Measurements from ENCODE around the gene ARHGEF28.

Gene ARHGEF28

GRCh38 chr5:73960023-73960422 lies 334.0 kb downstream of the ARHGEF28 start:
- H3K4me3 ChIP-seq (ENCODE audit: low read depth in 1 of 2, low read length in 2 of 2) = no peak overlapping the region
- ATAC-seq (ENCODE audit: insufficient read depth, low read depth) (peak; percentile 92), DNase-seq (peak; percentile 55)
- H3K9ac ChIP-seq (ENCODE audit: low read depth, low read length) = no peak overlapping the region
- no peak for TF ChIP-seq CTCF (IDR thresholded peaks at IDR 0.05; ENCODE audit: borderline replicate concordance, extremely low read depth, low read length, poor library complexity, severe bottlenecking)
- no peak for TF ChIP-seq EZH2 (IDR thresholded peaks at IDR 0.05; ENCODE audit: borderline replicate concordance, low read depth, low read length, severe bottlenecking)
- H4K20me1 ChIP-seq (ENCODE audit: insufficient read depth, low read length) = no peaks in the 10 kb centered on the region
- H3K27me3 ChIP-seq (ENCODE audit: insufficient read depth, low read length, poor library complexity) = no peaks in the 10 kb centered on the region
- H2AFZ ChIP-seq (ENCODE audit: low read depth, low read length) = no peak overlapping the region
- no peak overlapping the region for H3K4me2 ChIP-seq (ENCODE audit: insufficient read depth, low read length)
- peaks cover 10% of the 10 kb centered on the region for H3K4me1 ChIP-seq (ENCODE audit: insufficient read depth, low read length)
- H3K9me3 ChIP-seq (ENCODE audit: insufficient read depth, low read length, severe bottlenecking) = no peaks in the 10 kb centered on the region
- H3K27ac ChIP-seq (ENCODE audit: low read length) = no peak overlapping the region
- no peaks in the 10 kb centered on the region for H3K36me3 ChIP-seq (ENCODE audit: insufficient read depth, low read length)
- H3K79me2 ChIP-seq (ENCODE audit: insufficient read depth, low read length) = no peaks in the 10 kb centered on the region

GRCh38 chr5:73960426-73960825 lies 334.4 kb downstream of the ARHGEF28 start:
- ATAC-seq (ENCODE audit: insufficient read depth, low read depth) = 0 out of 3 replicates have a peak, but pooled peaks have one; percentile 3
- no peak overlapping the region for H3K4me3 ChIP-seq (ENCODE audit: low read depth in 1 of 2, low read length in 2 of 2)
- no peak overlapping the region for H3K4me2 ChIP-seq (ENCODE audit: insufficient read depth, low read length)

GRCh38 chr5:73962801-73963425 lies 336.9 kb downstream of the ARHGEF28 start:
- H3K36me3 ChIP-seq (ENCODE audit: insufficient read depth, low read length) = no peaks in the 10 kb centered on the region
- no peak overlapping the region for H3K4me2 ChIP-seq (ENCODE audit: insufficient read depth, low read length)
- H4K20me1 ChIP-seq (ENCODE audit: insufficient read depth, low read length) = no peaks in the 10 kb centered on the region
- TF ChIP-seq CTCF (IDR thresholded peaks at IDR 0.05; ENCODE audit: borderline replicate concordance, extremely low read depth, low read length, poor library complexity, severe bottlenecking) (no peak), EZH2 (IDR thresholded peaks at IDR 0.05; ENCODE audit: borderline replicate concordance, low read depth, low read length, severe bottlenecking) (no peak)
- no peak for ATAC-seq (ENCODE audit: insufficient read depth, low read depth)
- H3K9ac ChIP-seq (ENCODE audit: low read depth, low read length) = no peak overlapping the region
- no peak for DNase-seq
- H3K9me3 ChIP-seq (ENCODE audit: insufficient read depth, low read length, severe bottlenecking) = no peaks in the 10 kb centered on the region
- H3K4me1 ChIP-seq (ENCODE audit: insufficient read depth, low read length) = peaks cover 10% of the 10 kb centered on the region
- H3K27me3 ChIP-seq (ENCODE audit: insufficient read depth, low read length, poor library complexity) = no peaks in the 10 kb centered on the region
- H3K27ac ChIP-seq (ENCODE audit: low read length) = no peak overlapping the region
- H3K4me3 ChIP-seq (ENCODE audit: low read depth in 1 of 2, low read length in 2 of 2) = no peak overlapping the region
- H2AFZ ChIP-seq (ENCODE audit: low read depth, low read length) = no peak overlapping the region
- no peaks in the 10 kb centered on the region for H3K79me2 ChIP-seq (ENCODE audit: insufficient read depth, low read length)

More at GRCh38 chr5:73960426-73960825, 334.4 kb downstream of the ARHGEF28 start:
- no peaks in the 10 kb centered on the region for H3K36me3 ChIP-seq (ENCODE audit: insufficient read depth, low read length)
- H2AFZ ChIP-seq (ENCODE audit: low read depth, low read length) = no peak overlapping the region
- H3K9ac ChIP-seq (ENCODE audit: low read depth, low read length) = no peak overlapping the region
- no peaks in the 10 kb centered on the region for H3K27me3 ChIP-seq (ENCODE audit: insufficient read depth, low read length, poor library complexity)
- DNase-seq = no peak
- H3K9me3 ChIP-seq (ENCODE audit: insufficient read depth, low read length, severe bottlenecking) = no peaks in the 10 kb centered on the region
- TF ChIP-seq CTCF (IDR thresholded peaks at IDR 0.05; ENCODE audit: borderline replicate concordance, extremely low read depth, low read length, poor library complexity, severe bottlenecking) (no peak), EZH2 (IDR thresholded peaks at IDR 0.05; ENCODE audit: borderline replicate concordance, low read depth, low read length, severe bottlenecking) (no peak)
- no peaks in the 10 kb centered on the region for H3K79me2 ChIP-seq (ENCODE audit: insufficient read depth, low read length)
- no peaks in the 10 kb centered on the region for H4K20me1 ChIP-seq (ENCODE audit: insufficient read depth, low read length)
- H3K27ac ChIP-seq (ENCODE audit: low read length) = no peak overlapping the region
- peaks cover 10% of the 10 kb centered on the region for H3K4me1 ChIP-seq (ENCODE audit: insufficient read depth, low read length)

Data from DND-41 (cell line).